B cell (primary cell): ENCODE data around the gene GOLGA6L1.
"Not testable (repeated sequence)": the region's sequence is repeated elsewhere in the genome, so short reads cannot be mapped to it uniquely, and the experiment has no call there.

Experiments
- CTCF ChIP-seq: fragments of 200-600 bp; IDR thresholded peaks from one replicate; pipeline ENCODE4 v1.8.0; 2022; ENCODE audit warnings: antibody characterized with exemption, mild to moderate bottlenecking
- EZH2 ChIP-seq: IDR thresholded peaks from 2 replicates; pipeline ENCODE4 v1.6.1; 2012; ENCODE audit warnings: borderline replicate concordance, low read depth, mild to moderate bottlenecking, moderate library complexity, low read length; ENCODE audit not compliant: insufficient read depth, poor library complexity, severe bottlenecking

DNA sequence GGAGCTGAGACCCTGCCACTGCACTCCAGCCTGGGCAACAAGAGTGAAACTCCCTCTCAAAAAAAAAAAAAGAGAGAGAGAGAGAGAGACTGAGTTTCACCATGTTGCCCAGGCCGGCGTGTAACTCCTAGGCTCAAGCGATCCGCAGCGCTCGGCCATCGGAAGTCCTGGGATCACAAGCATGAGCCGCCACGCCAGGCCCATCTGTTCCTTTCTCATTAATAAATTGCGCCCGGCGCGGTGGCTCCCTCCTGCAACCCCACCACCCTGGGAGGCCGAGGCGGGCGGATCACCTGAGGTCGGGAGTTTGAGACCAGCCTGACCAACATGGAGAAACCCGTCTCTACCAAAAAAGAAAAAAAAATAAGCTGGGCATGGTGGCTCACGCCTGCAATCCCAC is 39.0 kb upstream of the GOLGA6L1 start:
- not testable (repeated sequence) for TF ChIP-seq CTCF, EZH2
